NCI-H1417 (cell line): ENCODE results near the gene ADGRG7.
"Not testable (repeated sequence)": the region's sequence is repeated elsewhere in the genome, so short reads cannot be mapped to it uniquely, and the experiment has no call there.

ENCODE experiments used
- DNase-seq, 3 experiments: peaks; one replicate each; lab custom pipeline; 2025; lab: John Stamatoyannopoulos, UW

The ADGRG7 gene

GRCh38 chr3:100645913-100646312 lies 36.5 kb downstream of the ADGRG7 start:
- DNase-seq, result no peak

GRCh38 chr3:100647171-100647570 lies 37.8 kb downstream of the ADGRG7 start:
- DNase-seq, result no peak

DNA sequence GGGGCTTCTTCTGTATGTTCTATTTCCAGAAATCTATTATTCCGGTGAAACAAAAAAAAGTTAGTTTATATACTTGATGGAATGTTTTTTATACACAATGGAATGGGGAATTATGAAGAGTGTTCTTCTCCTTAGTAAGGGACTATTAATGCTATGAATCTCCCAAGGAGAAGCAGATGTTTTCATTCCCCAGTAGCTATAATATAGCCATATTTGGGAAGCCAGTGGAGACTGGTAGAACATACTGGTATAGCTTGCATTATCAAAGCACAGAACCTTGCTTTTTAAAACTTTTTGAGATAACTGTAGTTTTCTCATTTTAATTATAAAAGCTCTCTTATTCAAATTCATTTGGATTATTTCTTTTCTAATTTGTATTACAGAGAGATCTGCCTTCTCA lies 38.3 kb downstream of the ADGRG7 start:
- no peak for DNase-seq

- peak in 1 of 3 experiments; percentile 42 for DNase-seq
These were observed 41.5 kb downstream of the ADGRG7 start for GRCh38 chr3:100650651-100651619.

DNA sequence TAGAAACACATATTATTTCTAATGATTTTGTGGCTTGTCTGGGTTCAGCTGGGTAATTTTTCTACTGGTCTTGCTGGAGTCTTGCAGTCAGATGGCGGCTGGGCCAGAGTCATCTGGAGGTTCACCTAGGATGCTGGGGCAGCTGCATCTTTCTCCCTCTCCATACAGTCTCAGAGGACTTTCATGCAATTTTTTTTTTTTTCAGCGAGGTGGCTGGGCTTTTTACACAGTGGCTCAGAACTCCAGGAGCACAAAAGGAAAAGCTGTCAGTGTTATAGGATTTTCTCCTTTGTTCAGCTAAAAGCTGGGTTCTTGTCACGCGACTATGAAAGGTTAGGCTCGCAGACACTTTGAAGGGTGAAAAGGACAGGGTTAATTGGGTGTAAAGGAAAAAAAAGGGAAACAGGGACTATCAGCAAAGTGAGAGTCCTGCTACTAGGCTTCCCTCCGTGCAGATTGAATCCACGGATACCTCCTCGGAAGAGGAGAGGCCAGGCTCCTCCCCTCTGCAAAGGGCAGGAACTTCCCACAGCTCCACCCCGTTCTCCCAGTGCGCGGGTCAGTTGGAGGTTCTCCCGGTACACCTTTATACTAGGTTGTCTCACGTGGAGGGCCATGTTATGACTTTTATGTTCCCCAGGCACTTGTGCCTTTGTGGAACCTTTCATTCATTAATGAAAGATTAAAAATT lies 44.3 kb downstream of the ADGRG7 start:
- DNase-seq, result no peak

DNA sequence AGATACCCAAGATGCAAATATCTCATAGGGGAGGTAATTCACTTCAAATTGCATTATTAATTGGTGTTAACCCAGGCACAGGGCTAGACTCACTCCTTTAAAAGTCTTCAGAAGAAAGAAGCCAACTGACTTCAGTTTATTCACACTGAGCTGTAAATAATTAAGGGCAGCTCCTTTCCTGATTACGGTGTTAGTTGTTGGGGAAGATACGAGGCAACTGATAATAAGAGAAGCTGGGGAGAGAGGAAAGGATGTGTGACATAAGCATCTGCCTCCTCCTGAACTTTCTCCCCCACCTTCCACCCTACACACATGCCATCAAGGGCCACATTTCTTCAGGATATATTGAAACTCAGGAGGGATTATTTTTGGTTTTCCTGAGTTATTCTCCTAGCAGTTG lies 47.5 kb downstream of the ADGRG7 start:
- no peak for DNase-seq

GRCh38 chr3:100661294-100661693 lies 51.9 kb downstream of the ADGRG7 start:
- DNase-seq, result not testable (repeated sequence)

DNA sequence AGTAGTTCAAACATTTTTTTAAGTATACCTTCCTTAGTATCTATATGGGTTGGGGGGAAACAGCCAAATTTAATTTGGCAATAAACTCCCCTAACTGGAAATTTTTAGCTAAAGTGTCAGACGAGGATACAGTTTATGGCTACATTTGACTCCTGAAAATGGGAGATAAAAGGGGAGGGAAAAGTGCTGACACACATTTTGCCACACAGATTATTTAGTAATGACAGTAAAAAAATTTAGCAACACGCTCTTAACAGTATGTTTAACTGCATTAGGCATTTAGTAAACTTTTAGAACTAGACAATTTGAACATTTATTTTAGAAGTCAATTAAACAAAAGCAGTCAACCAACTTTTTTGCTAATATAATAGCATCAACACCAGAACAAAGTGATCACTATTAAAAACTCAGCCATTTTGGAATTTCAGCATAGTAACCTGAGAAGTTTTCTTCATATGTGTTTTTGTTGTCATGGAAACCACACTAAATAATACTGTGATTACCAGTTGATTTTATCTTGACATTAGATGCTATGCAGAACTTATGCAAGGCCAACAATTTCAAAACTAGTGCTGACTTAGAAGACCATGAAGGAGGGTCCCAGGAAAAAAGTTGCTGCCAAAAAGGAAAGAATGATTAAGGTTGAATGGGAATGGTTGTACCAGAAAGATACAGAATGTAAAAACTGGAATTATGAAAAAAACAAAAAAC lies 52.9 kb downstream of the ADGRG7 start:
- DNase-seq, result no peak

DNA sequence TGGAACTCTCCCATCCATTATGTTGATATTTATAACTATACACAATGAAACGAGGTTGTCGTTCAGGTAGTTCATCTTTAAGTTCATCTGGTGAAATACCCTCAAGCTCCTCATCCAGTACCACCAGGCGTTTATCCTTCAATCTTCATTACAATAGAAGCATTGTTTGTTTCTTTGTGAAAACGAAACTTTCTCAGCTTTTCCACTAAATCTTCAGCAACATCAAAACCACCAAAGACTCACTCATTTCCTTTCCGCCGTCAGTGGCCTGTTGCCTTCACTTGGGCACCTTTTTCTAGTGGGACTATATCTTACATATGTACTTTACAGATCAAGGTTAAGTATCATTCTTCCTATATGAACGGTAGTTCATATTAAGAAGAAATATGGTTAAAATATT lies 55.8 kb downstream of the ADGRG7 start:
- no peak for DNase-seq

DNA sequence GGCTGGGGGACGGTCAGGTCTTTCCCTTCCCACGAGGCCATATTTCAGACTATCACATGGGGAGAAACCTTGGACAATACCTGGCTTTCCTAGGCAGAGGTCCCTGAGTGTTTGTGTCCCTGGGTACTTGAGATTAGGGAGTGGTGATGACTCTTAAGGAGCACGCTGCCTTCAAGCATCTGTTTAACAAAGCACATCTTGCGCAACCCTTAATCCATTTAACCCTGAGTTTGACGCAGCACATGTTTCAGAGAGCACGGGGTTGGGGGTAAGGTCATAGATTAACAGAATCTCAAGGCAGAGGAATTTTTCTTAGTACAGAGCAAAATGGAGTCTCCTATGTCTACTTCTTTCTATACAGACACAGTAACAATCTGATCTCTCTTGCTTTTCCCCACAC lies 57.3 kb downstream of the ADGRG7 start:
- DNase-seq, result not testable (repeated sequence)

DNA sequence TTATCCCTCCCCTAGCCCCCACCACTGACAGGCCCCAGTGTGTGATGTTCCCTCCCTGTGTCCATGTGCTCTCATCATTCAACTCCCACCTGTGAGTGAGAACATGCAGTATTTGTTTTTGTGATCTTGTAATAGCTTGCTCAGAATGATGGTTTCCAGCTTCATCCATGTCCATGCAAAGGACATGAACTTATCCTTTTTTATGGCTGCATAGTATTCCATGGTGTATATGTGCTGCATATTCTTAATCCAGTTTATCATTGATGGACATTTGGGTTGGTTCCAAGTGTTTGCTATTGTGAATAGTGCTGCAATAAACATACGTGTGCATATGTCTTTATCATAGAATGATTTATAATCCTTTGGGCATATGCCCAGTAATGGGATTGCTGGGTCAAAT lies 57.9 kb downstream of the ADGRG7 start:
- not testable (repeated sequence) for DNase-seq

DNA sequence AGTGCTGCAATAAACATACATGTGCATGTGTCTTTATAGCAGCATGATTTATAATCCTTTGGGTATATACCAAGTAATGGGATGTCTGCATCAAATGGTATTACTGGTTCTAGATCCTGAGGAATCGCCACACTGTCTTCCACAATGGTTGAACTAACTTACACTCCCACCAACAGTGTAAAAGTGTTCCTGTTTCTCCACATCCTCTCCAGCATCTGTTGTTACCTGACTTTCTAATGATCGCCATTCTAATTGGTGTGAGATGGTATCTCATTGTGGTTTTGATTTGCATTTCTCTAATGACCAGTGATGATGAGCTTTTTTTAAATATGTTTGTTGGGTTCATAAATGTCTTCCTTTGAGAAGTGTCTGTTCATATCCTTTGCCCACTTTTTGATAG lies 61.6 kb downstream of the ADGRG7 start:
- not testable (repeated sequence) for DNase-seq

GRCh38 chr3:100681496-100681895 lies 72.1 kb downstream of the ADGRG7 start:
- no peak for DNase-seq

- no peak for DNase-seq
These were observed 72.9 kb downstream of the ADGRG7 start for GRCh38 chr3:100682056-100682853.

- no peak for DNase-seq
These were observed 73.7 kb downstream of the ADGRG7 start for GRCh38 chr3:100682854-100683760.

DNA sequence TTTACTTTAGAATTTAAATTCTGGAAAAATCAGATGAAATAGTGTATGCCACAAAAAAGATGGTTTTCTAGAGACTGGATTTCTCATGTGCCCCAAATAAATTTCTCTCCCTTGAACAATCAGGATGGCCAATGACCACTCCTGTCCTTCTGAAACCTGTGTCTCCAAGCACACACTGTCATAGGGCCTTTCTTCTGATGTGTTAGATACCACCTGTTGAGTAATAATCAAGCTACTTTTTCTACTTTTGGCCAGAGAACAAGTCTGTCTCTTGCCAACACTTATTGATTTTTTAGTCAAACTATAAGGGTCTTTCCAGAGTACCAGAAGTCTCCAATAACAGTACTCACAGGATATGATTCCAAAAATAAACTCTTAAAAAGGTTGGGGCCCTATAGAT lies 83.8 kb downstream of the ADGRG7 start:
- DNase-seq, result no peak

GRCh38 chr3:100695696-100696095 lies 86.3 kb downstream of the ADGRG7 start:
- no peak for DNase-seq

DNA sequence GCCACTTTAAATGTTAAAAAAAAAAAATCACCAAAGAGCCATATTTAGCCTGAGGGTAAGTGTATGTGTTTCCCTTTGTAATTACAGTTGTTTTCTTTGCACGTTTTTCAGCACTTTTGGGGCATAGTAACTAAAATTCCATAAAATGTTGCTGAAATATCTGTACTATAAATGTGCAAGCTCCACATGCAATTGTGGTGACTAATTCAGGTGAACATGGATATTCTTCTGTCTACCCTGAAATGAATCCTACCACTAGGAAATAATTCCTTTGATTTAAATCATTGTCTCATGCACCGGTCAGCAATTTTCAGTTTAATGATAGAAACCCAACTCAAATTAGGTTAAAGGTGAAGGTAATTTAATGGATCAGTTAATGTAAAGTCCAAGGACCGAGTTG lies 86.8 kb downstream of the ADGRG7 start:
- DNase-seq, result no peak

DNA sequence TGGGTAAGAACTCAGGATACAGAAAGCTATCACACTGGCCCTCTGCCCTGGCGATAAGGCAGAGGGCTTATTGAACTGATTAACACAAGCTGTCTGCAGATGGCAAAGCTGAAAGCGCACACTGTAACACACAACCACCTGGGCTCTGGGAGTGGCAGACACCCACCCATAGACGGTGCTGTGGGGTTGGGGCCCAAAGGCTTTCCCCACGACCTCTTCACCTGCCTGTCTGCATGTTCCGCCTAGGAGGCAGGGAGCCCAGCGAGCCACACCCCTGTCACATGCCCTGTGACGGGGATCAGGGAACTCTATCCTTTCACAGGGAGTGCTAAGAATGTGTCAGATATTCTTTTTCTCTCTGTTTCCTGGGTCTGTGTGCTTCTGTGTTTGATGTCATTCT lies 87.8 kb downstream of the ADGRG7 start:
- DNase-seq, result no peak

- no peak for DNase-seq
These were observed 88.4 kb downstream of the ADGRG7 start for GRCh38 chr3:100697723-100698285.
